Measurements from ENCODE around the gene ELMOD1. TPM values are rescaled to one million over a fixed set of nuclear protein-coding genes. Genes with fewer than 3 reads are reported as not detected.
A peak's percentile ranks its signal among the peaks of the same experiment; 100 is the strongest.

The ELMOD1 gene
- not detected for total RNA-seq

- 0 to 1% methylated on average over 14 to 28 of the region's 74 CpGs for WGBS, 2 donors
- intact Hi-C loops (cut with DNase I), result no loop called here
These were observed at the start of gene ELMOD1 for GRCh38 chr11:107590460-107591377. TSS of gene ELMOD1 (plus strand) at chr11:107591147. CDS start at chr11:107618190, 27,043 bp downstream.

GRCh38 chr11:107545101-107545514 is 45.8 kb upstream of the ELMOD1 start:
- 34 to 56% methylated on average over 1 of the region's 1 CpG for WGBS, 2 donors
- no peak for DNase-seq
- Histone ChIP-seq H3K27me3 (no peaks in the 10 kb centered on the region), H3K4me3 (no peak overlapping the region), H3K4me1 (peaks cover 0 to 21% (median 3%) of the 10 kb centered on the region in 3 donors), H3K9me3 (no peaks in the 10 kb centered on the region), H3K36me3 (peaks cover 0 to 25% (median 5%) of the 10 kb centered on the region in 3 donors), H3K27ac (peak overlapping the region in 3 of 4 donors; percentile 3 to 31 (median 27))
- intact Hi-C loops (cut with DNase I), result no loop called here
- no peak for TF ChIP-seq POLR2A (IDR thresholded peaks at IDR 0.05)
- no peak for TF ChIP-seq CTCF (IDR thresholded peaks at IDR 0.05)

More at GRCh38 chr11:107590460-107591377, at the start of gene ELMOD1:
- Histone ChIP-seq H3K27ac (no peak within 1 kb of the TSS), H3K27me3 (peaks cover 9 to 88% (median 12%) of the 10 kb centered on the region in 4 donors), H3K4me1 (peaks cover 17 to 31% (median 18%) of the 10 kb centered on the region in 3 donors), H3K36me3 (no peaks in the 10 kb centered on the region), H3K9me3 (no peaks in the 10 kb centered on the region), H3K4me3 (peak within 1 kb of the TSS; percentile 42 to 75 (median 54))
- DNase-seq, result no peak
- no peak for TF ChIP-seq CTCF (IDR thresholded peaks at IDR 0.05)
- TF ChIP-seq POLR2A (IDR thresholded peaks at IDR 0.05), result no peak

- Histone ChIP-seq H3K9me3 (no peaks in the 10 kb centered on the region), H3K4me3 (no peak overlapping the region), H3K4me1 (peaks cover 0 to 21% (median 3%) of the 10 kb centered on the region in 3 donors), H3K36me3 (peaks cover 0 to 47% (median 10%) of the 10 kb centered on the region in 3 donors), H3K27ac (no peak overlapping the region), H3K27me3 (no peaks in the 10 kb centered on the region)
- TF ChIP-seq CTCF (IDR thresholded peaks at IDR 0.05) (no peak), POLR2A (IDR thresholded peaks at IDR 0.05) (no peak)
- intact Hi-C loops (cut with DNase I), result no loop called here
- no peak for DNase-seq
- WGBS, 2 donors, result 84 to 89% methylated on average over 3 to 4 of the region's 4 CpGs
These were observed 43.0 kb upstream of the ELMOD1 start for GRCh38 chr11:107547961-107548360.

- TF ChIP-seq CTCF (IDR thresholded peaks at IDR 0.05) (peak; percentile 36 to 85 (median 69)), POLR2A (IDR thresholded peaks at IDR 0.05) (no peak)
- Histone ChIP-seq H3K9me3 (no peaks in the 10 kb centered on the region), H3K36me3 (peaks cover 0 to 49% (median 14%) of the 10 kb centered on the region in 3 donors), H3K4me1 (peaks cover 0 to 20% (median 3%) of the 10 kb centered on the region in 3 donors), H3K4me3 (no peak overlapping the region), H3K27ac (no peak overlapping the region), H3K27me3 (no peaks in the 10 kb centered on the region)
- intact Hi-C loops (cut with DNase I), result no loop called here
- DNase-seq, result no peak
- WGBS, 2 donors, result 62 to 71% methylated on average over 6 of the region's 6 CpGs
These were observed 41.5 kb upstream of the ELMOD1 start for GRCh38 chr11:107549253-107549953.

GRCh38 chr11:107549954-107550285 is 41.0 kb upstream of the ELMOD1 start:
- Histone ChIP-seq H3K27ac (no peak overlapping the region), H3K4me1 (peaks cover 0 to 14% (median 2%) of the 10 kb centered on the region in 3 donors), H3K4me3 (no peak overlapping the region), H3K27me3 (no peaks in the 10 kb centered on the region), H3K9me3 (no peaks in the 10 kb centered on the region), H3K36me3 (peaks cover 0 to 55% (median 14%) of the 10 kb centered on the region in 3 donors)
- TF ChIP-seq CTCF (IDR thresholded peaks at IDR 0.05) (no peak), POLR2A (IDR thresholded peaks at IDR 0.05) (no peak)
- DNase-seq, result no peak
- intact Hi-C loops (cut with DNase I), result no loop called here
- 92 to 95% methylated on average over 2 of the region's 2 CpGs for WGBS, 2 donors
